Measurements from ENCODE around the gene CLSTN2. TPM values are rescaled to one million over a fixed set of nuclear protein-coding genes. Genes with fewer than 3 reads are reported as not detected.

Gene CLSTN2
- total and polyA plus RNA-seq, 2 of the 8 experiments (the other 6 are each of a cell fraction or from before 2014, with no cell fraction given) = 0.39 to 0.52 TPM

DNA sequence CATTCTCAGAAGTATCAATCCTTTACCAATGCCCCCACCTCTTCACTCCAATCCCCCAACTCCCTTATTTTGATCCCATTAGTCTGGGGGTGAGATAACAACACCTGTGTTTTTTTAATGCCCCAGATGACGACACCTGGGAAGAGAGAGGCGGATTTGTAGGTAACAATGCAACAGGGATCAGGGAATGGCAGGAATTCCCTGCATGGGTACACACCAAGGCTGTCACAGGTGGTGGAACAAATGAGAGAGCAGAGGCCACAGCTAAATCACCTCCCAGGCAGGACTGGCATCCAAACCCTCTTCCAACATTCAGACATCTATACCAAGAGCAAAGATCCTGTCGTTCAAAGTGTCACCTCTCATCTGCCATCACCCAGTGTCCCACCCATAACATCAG is 423.7 kb downstream of the CLSTN2 start:
- Histone ChIP-seq H3K18ac (ENCODE audit: extremely low read depth, low read length) (no peak overlapping the region), H2BK20ac (ENCODE audit: low read length) (no peak overlapping the region), H4K20me1 (replicated peaks in 1 of 2; ENCODE audit: control insufficient read depth in 1 of 2, insufficient read depth in 2 of 2, low read length in 2 of 2) (no peaks in the 10 kb centered on the region), H3K56ac (replicated peaks; ENCODE audit: insufficient read length, low read depth, low read length) (no peak overlapping the region), H3K4me1 (replicated peaks in 1 of 4; ENCODE audit: control insufficient read depth in 3 of 4, insufficient read depth in 4 of 4, low read length in 3 of 4) (peaks cover 0 to 3% (median 0%) of the 10 kb centered on the region in 4 experiments; a peak in 1 of 7 replicates), H2BK12ac (ENCODE audit: low read depth, low read length) (no peak overlapping the region), H3K27ac (ENCODE audit: low read depth, low read length) (no peak overlapping the region), H3K4ac (replicated peaks; ENCODE audit: insufficient read length, low read depth, low read length) (no peak overlapping the region), H3K23ac (ENCODE audit: insufficient read length) (no peak overlapping the region), H4K5ac (ENCODE audit: insufficient read length, low read depth, low read length) (no peak overlapping the region), H3K14ac (ENCODE audit: insufficient read length) (no peak overlapping the region), H3K79me2 (ENCODE audit: control insufficient read depth in 1 of 2, insufficient read depth in 2 of 2, low read length in 2 of 2) (no peaks in the 10 kb centered on the region), H3K23me2 (ENCODE audit: low read depth, low read length) (no peaks in the 10 kb centered on the region), H2BK120ac (replicated peaks; ENCODE audit: low read depth, low read length) (no peak overlapping the region), H3K9me3 (ENCODE audit: insufficient read depth in 2 of 2, low read depth in 1 of 2, low read length in 1 of 2) (no peaks in the 10 kb centered on the region), H2AK5ac (ENCODE audit: low read depth, low read length) (no peak overlapping the region), H4K8ac (ENCODE audit: extremely low read depth, insufficient read depth, low read length) (no peak overlapping the region), H3K36me3 (ENCODE audit: control insufficient read depth in 2 of 4, insufficient read depth in 4 of 4, low read length in 3 of 4) (no peaks in the 10 kb centered on the region), H2AFZ (ENCODE audit: low read length) (no peak overlapping the region; the same call in 1 of the 2 replicates), H2BK5ac (ENCODE audit: low read depth, low read length) (no peak overlapping the region), H3K4me3 (ENCODE audit: extremely low read depth in 1 of 4, insufficient read depth in 2 of 4, low read depth in 3 of 4, low read length in 4 of 4) (no peak overlapping the region), H3K4me2 (ENCODE audit: insufficient read depth in 1 of 2, low read depth in 2 of 2, low read length in 2 of 2) (no peak overlapping the region), H3K79me1 (ENCODE audit: low read depth, low read length) (no peaks in the 10 kb centered on the region), H3K9ac (replicated peaks in 1 of 4; ENCODE audit: extremely low read depth in 1 of 4, low read depth in 3 of 4, low read length in 3 of 4) (no peak overlapping the region), H3K27me3 (replicated peaks in 1 of 4; ENCODE audit: control insufficient read depth in 3 of 4, extremely low read depth in 1 of 4, insufficient read depth in 3 of 4, low read length in 3 of 4) (no peaks in the 10 kb centered on the region), H4K91ac (replicated peaks; ENCODE audit: insufficient read length, low read length) (no peak overlapping the region), H2BK15ac (ENCODE audit: low read length) (no peak overlapping the region)
- CTCF ChIA-PET (ENCODE audit: partially characterized antibody) = interaction anchor here (0.6 kb wide), 1 partner anchor 141 kb away, joined by 4 read pairs; no protein-coding TSS in a partner anchor
- DNase-seq (ENCODE audit: low read depth in 1 of 2, low spot score in 2 of 2) = no peak
- POLR2A ChIA-PET (ENCODE audit: partially characterized antibody) = no interaction called here
- 83% methylated on average over 3 of the region's 3 CpGs; no CpG with 5 or more reads in 1 of the 2 experiments for WGBS, 2 experiments (ENCODE audit: extremely low coverage in 1 of 2, insufficient coverage in 1 of 2, insufficient read length in 1 of 2, insufficient replicate concordance in 2 of 2, low coverage in 1 of 2, low lambda C conversion rate in 2 of 2, missing lambda C conversion rate in 1 of 2)
- FAIRE-seq = no peak
- TF ChIP-seq NRF1 (IDR thresholded peaks at IDR 0.05; ENCODE audit: low read depth, low read length) (no peak), POU5F1 (IDR thresholded peaks at IDR 0.05; ENCODE audit: low read depth, low read length) (no peak), ATF3 (IDR thresholded peaks at IDR 0.05; ENCODE audit: insufficient read depth, low read depth, low read length) (no peak), POLR2AphosphoS5 (IDR thresholded peaks at IDR 0.05; ENCODE audit: low read depth, low read length) (no peak), SP1 (IDR thresholded peaks at IDR 0.05; ENCODE audit: low read depth, low read length) (no peak), CHD2 (IDR thresholded peaks at IDR 0.05; ENCODE audit: low read length) (no peak), E2F6 (IDR thresholded peaks at IDR 0.05) (no peak), SAP30 (IDR thresholded peaks at IDR 0.05; ENCODE audit: insufficient read depth, insufficient replicate concordance, low read length) (no peak), USF2 (IDR thresholded peaks at IDR 0.05; ENCODE audit: low read length) (no peak), SP4 (IDR thresholded peaks at IDR 0.05; ENCODE audit: low read length) (no peak), CBX5 (IDR thresholded peaks at IDR 0.05; ENCODE audit: low read depth, low read length) (no peak), EP300 (IDR thresholded peaks at IDR 0.05; ENCODE audit: borderline replicate concordance in 1 of 2, low read depth in 2 of 2, low read length in 2 of 2) (no peak), BRCA1 (IDR thresholded peaks at IDR 0.05; ENCODE audit: low read depth, low read length) (no peak)

Measured in H1 (cell line).